Nephron (organoid): ENCODE measurements around the gene MTARC2.

Experiments
- H3K27ac Mint-ChIP-seq, 3 experiments: 2 replicates each; pipeline ENCODE4 v1.8.0; 2020; ENCODE audit warnings: mixed read lengths in 3 of 3, mild to moderate bottlenecking in 2 of 3, moderate library complexity in 1 of 3
- H3K27me3 Mint-ChIP-seq: 2 replicates; pipeline ENCODE4 v1.8.0; 2021; ENCODE audit warnings: low read depth, mild to moderate bottlenecking, moderate library complexity, mixed read lengths
- H3K36me3 Mint-ChIP-seq: 2 replicates; pipeline ENCODE4 v1.8.0; 2020; ENCODE audit warnings: low read depth, mixed read lengths
- H3K4me1 Mint-ChIP-seq: 2 replicates; pipeline ENCODE4 v1.8.0; 2020; ENCODE audit warnings: mixed read lengths
- H3K4me3 Mint-ChIP-seq, 3 experiments: 2 replicates each; pipeline ENCODE4 v1.8.0; 2020; ENCODE audit warnings: mild to moderate bottlenecking in 3 of 3, mixed read lengths in 3 of 3, moderate library complexity in 2 of 3
- H3K9me3 Mint-ChIP-seq: 2 replicates; pipeline ENCODE4 v1.8.0; 2020; ENCODE audit warnings: mixed read lengths
- TF ChIP-seq, protein P1 (sequence below), 3 experiments: fragments of 200-600 bp; sonication (generic); IDR thresholded peaks; one replicate each; pipeline ENCODE4 v1.5.0; 2021; ENCODE audit warnings: antibody characterized with exemption in 3 of 3; ENCODE audit not compliant: unreplicated experiment in 3 of 3

MTARC2 gene

GRCh38 chr1:220827445-220828178 is 79.5 kb downstream of the MTARC2 start:
- Mint-ChIP-seq H3K27ac (no peak overlapping the region), H3K4me3 (no peak overlapping the region), H3K9me3 (no peaks in the 10 kb centered on the region), H3K4me1 (peaks cover 10% of the 10 kb centered on the region), H3K36me3 (no peaks in the 10 kb centered on the region), H3K27me3 (peaks cover 25% of the 10 kb centered on the region)
- TF ChIP-seq, protein P1, sequence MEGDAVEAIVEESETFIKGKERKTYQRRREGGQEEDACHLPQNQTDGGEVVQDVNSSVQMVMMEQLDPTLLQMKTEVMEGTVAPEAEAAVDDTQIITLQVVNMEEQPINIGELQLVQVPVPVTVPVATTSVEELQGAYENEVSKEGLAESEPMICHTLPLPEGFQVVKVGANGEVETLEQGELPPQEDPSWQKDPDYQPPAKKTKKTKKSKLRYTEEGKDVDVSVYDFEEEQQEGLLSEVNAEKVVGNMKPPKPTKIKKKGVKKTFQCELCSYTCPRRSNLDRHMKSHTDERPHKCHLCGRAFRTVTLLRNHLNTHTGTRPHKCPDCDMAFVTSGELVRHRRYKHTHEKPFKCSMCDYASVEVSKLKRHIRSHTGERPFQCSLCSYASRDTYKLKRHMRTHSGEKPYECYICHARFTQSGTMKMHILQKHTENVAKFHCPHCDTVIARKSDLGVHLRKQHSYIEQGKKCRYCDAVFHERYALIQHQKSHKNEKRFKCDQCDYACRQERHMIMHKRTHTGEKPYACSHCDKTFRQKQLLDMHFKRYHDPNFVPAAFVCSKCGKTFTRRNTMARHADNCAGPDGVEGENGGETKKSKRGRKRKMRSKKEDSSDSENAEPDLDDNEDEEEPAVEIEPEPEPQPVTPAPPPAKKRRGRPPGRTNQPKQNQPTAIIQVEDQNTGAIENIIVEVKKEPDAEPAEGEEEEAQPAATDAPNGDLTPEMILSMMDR (IDR thresholded peaks at IDR 0.05; ENCODE audit: unreplicated experiment in 3 of 3), result no peak

GRCh38 chr1:220828179-220828490 is 80.0 kb downstream of the MTARC2 start:
- no peak overlapping the region for H3K4me3 Mint-ChIP-seq
- peaks cover 13% of the 10 kb centered on the region for H3K4me1 Mint-ChIP-seq
- no peaks in the 10 kb centered on the region for H3K9me3 Mint-ChIP-seq
- no peaks in the 10 kb centered on the region for H3K36me3 Mint-ChIP-seq
- TF ChIP-seq, protein P1 (IDR thresholded peaks at IDR 0.05; ENCODE audit: unreplicated experiment in 3 of 3), result no peak
- no peak overlapping the region for H3K27ac Mint-ChIP-seq
- H3K27me3 Mint-ChIP-seq, result peaks cover 21% of the 10 kb centered on the region

DNA sequence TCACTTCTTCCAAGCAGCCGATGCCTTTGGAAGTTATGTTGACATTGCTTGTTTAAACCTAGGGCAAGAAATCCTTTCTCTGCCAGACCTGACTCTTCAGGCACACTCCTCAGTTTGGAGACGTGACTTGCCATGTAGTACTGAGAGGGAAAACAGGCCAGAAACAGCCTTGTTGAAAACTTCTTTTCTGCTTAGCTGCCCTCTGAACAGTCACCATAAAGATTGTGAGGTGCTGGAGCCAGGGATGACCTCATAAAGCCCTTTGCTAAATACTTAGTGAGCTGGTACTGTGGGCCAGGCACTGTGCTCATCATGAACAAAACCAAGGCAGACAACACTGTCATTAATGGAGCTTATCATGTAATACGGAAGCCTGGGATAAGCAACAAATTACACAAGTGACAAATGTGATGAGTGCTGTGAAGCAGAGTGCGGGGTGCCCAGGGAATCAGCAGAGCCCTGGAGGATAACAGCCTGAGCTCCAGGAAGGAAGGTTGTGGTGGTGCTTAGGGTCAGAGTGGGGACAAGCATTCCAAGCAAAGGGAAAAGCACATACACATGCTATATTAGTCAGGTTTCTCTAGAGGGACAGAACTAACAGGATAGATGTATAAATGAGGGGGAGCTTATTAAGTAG is 80.9 kb downstream of the MTARC2 start:
- Mint-ChIP-seq H3K27ac (no peak overlapping the region), H3K36me3 (no peaks in the 10 kb centered on the region), H3K4me1 (peaks cover 17% of the 10 kb centered on the region), H3K9me3 (no peaks in the 10 kb centered on the region), H3K4me3 (no peak overlapping the region), H3K27me3 (peaks cover 21% of the 10 kb centered on the region)
- TF ChIP-seq, protein P1 (IDR thresholded peaks at IDR 0.05; ENCODE audit: unreplicated experiment in 3 of 3), result no peak

DNA sequence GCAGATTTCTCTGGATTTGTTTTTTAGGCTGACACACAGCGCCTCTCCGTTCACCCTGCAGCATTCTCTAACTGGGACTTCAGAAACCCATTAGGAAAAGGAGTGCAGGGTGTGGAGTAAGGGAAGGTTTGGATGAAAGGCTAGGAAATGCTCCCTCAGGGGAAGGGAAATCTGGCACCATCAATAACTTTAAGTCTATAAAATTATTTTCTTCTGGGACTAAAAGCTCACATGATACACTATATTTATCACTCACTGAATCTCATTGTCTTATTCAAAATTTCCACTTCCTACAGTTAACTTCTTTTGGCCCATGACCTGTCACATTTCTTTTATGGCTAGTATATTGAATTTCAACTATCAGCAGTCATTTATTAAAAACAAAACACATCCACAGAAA is 85.3 kb downstream of the MTARC2 start:
- H3K4me1 Mint-ChIP-seq, result peaks cover 15% of the 10 kb centered on the region
- no peak overlapping the region for H3K4me3 Mint-ChIP-seq
- peak overlapping the region; percentile 12 to 73 (median 49) for H3K27ac Mint-ChIP-seq
- H3K36me3 Mint-ChIP-seq, result no peaks in the 10 kb centered on the region
- H3K27me3 Mint-ChIP-seq, result peaks cover 24% of the 10 kb centered on the region
- TF ChIP-seq, protein P1 (IDR thresholded peaks at IDR 0.05; ENCODE audit: unreplicated experiment in 3 of 3), result no peak
- no peaks in the 10 kb centered on the region for H3K9me3 Mint-ChIP-seq
